NCI-H187 treated with DMSO at 0.1 percent for 48 hours (cell line): ENCODE measurements around the gene SEPTIN10.
"Not testable (repeated sequence)": the region's sequence is repeated elsewhere in the genome, so short reads cannot be mapped to it uniquely, and the experiment has no call there.

Source experiments
- DNase-seq: peaks from one replicate; lab custom pipeline; 2025; lab: John Stamatoyannopoulos, UW

Gene SEPTIN10

DNA sequence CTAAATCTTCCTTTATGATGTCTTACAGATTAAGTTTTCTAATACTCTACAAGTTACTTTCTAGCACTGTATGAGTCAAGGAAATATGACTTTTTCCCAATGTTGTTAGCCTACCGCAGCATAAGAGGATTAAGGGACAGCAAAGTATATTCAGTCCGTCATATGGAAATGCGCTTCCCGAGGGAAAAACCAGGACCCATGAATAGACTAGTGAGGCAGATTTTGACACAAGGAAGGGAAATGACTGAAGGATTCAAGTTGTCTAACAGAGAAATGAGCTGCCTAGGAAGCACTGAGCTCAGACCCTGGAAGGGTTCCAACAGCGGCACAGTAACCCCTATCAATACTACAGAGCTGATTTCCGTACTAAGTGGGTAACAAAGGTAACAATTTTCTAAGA, 12.0 kb downstream of the SEPTIN10 start:
- no peak for DNase-seq

DNA sequence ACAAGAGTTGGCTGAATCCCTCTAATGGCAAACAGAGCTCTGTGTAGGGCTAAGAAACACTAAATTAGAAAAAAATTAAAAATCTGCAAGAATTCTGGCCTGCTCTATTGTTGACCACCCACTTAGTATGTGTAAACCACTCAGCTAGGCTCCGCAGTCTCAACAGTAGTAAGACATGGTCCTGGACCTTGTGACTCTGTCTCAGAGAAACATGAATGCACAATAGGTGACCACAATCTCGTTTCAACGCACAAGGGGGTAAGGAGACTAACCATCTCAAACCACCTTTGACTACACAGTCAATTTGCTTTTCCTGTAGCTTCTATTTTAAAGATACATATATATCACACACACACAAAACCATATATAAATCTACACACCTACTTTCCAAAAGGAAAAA, 16.5 kb downstream of the SEPTIN10 start:
- no peak for DNase-seq

DNA sequence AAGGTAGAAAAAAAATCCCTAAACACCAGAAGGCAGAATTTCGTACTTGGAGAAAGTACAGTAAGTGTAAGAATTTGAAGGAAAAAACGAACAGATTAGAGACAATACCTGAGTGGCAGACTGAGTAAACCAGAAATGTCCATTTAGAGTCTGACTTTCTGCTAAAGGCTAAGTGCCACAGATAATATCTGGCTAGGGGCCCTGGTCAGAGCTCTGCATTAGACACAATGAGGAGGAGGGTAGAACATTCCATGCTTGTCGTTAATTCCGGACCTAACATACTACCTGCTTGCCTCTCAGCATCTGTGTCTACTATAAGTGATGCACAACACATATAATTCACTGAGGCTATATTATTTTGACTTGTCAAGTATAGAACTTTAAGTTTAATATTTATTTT, 18.1 kb downstream of the SEPTIN10 start:
- no peak for DNase-seq

DNA sequence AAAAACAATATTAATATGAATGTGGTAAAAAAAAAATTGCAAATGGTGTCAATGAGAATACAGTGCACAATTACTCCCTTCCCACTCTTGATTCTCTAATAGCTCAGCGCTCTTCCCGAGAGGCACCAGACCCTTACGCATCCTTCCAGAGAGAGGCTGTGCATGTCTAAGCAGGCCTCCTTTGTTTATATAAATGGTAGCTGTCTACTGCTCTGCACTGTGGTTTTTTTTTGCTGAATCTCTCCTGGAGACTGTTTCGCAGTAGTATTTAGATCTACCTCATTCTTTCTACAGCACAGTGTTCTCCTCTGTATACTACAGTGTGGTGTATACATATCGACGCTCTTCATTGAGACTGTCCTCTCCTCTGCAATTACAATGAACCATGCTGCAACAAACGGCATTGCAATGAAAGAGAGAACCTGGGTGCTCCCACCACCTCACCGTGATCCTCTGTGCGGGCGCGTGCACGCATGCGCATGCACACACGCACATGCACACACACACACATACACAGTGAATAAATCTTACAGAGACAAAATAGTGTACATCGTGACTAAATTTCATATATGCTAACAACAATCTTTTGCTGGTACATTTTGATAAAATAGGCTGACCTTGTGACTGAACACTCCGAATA, 19.4 kb downstream of the SEPTIN10 start:
- no peak for DNase-seq

DNA sequence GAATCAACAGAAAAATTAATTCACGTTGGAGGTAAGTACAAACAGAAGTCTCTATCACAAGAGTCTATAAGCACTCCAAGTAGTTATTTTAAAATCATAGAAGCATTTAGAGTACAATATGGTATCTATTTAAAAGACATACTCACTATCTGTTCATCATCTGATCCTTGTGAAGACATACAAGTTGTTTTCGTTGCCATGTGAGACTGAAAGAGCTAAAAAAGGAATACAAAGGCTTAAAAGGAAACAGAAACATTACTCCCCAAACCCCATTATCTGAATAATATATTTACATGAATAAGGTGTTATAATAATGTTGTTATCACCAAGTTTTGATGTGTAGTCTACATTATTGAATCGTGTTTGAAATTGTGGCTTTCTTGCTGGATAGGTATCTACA, 20.9 kb downstream of the SEPTIN10 start:
- no peak for DNase-seq

DNA sequence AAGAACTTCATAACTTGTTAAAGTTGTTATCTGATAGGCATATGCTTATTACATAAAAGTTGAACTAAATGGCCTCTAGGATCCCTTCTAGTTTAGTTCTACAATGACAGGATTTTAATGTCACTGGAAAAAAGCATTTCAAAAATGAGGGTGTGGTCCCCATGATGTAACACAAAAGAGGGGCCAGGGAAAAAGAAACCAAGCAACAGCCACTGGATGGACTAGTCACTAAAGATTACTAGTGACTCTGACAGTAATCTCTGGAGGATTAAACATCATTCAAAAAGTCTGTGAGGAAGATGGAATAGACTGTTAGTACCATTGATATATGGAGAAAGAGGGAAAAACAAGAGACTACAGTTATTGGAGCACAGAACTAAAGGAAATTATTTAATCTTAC, 22.6 kb downstream of the SEPTIN10 start:
- DNase-seq: no peak

DNA sequence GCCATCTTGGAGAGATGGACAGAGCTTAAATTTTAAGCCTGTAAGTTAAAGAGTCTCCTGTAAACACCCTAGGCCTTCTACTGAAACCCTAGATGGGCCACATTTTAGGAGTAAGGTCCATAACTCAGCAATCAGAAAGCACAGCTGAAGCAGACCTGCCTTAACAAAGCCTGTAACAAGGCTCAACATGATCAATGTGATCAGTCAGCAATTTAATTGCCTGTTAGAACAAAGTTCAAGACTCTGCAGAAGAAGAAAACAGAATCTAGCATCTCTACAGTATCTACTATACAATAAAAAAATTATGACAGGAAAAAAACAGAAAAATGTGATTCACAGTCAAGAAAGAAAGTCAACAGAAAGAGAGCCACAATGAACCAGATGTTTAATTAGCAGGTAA, 27.1 kb downstream of the SEPTIN10 start:
- DNase-seq: no peak

DNA sequence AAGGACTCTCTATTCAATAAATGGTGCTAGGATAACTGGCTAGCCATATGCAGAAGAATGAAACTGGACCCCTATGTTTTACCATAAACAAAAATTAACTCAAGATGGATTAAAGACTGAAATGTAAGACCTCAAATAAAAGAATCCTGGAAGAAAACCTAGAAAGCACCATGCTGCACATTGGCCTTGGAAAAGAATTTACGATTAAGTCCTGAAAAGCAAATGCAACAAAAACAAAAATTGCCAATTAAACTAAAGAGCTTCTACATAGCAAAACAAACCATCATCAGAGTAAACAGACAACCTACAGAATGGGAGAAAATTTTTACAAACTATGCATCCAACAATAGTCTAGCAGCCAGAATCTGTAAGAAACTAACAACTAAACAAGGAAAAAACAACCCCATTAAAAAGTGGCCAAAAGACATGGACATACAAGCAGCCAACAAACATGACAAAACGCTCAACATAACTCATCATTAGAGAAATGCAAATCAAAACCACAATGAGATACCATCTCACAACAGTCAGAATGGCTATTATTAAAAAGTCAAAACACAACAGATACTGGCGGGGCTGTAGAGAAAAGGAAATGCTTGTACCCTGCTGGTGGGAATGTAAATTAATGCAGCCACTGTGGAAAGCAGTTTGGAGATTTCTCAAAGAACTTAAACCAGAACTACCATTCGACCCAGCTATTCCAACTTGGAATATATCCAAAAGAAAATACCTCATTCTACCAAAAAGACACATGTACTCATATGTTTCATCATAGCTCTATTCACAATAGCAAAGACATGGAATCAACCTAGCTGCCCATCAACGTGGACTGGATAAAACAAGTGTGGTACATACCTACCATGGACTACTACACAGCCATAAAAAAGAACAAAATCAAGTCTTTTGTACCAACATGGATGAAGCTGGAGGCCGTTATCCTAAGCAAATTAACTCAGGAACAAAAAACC, 30.6 kb downstream of the SEPTIN10 start:
- DNase-seq: no peak

DNA sequence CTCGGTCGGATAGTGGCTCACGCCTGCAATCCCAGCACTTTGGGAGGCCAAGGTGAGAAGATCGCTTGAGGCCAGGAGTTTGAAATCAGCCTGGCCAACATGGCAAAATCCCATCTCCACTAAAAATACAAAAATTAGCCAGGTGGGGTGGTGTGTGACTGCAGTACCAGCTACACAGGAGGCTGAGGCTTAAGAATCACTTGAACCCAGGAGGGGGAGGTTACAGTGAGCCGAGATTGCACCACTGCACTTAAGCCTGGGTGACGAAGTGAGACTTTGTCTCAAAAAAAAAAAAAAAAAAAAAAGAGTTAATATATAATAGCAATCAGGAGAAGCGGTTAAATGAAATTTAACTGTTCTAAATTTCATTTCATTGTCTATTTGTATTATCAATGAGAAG, 36.1 kb downstream of the SEPTIN10 start:
- DNase-seq: not testable (repeated sequence)

DNA sequence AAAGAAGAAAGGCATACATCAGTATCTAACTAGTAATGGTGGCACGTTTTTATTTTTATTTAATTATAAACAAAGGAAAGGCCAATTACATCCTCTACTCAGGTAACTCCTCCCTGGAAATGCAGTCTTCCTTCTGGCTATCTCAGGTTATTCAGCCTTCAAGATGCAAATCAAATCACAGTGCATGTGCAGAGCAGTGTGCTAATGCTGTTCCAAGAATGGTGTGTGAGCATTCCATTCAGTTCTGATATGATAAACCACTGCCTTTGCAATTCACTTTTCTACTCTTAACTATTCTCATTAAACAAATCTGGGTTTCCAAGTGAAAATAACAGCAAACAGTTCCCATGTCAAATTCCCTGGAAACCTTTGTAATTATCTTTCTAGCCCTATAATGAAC, 38.4 kb downstream of the SEPTIN10 start:
- DNase-seq: no peak

DNA sequence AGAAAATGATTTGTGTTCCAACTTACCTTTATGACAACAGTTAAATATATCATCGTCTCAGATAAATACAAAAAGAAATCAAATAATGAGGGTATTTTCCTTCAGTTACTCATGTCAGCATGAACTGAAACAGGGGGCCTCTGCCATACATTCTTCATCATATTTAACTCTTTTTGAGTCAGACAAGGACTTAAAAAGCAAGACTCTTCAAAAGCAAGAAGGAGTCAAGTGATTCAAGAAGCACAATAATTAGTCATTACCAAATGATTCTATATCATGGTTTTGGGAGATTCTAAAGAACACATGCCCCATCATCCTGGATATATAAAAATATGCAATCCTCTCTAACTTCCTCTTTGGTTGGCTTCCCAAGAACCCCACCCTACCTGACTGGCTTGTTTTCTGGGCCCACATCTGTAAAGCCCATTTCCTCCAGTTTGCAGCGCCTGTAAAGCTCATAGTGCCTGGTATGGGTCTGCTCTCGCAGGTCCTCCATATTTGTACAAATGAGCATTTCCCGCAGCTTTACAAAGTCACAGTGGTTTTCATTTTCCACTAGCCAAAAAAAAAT, 49.7 kb downstream of the SEPTIN10 start:
- no peak for DNase-seq

DNA sequence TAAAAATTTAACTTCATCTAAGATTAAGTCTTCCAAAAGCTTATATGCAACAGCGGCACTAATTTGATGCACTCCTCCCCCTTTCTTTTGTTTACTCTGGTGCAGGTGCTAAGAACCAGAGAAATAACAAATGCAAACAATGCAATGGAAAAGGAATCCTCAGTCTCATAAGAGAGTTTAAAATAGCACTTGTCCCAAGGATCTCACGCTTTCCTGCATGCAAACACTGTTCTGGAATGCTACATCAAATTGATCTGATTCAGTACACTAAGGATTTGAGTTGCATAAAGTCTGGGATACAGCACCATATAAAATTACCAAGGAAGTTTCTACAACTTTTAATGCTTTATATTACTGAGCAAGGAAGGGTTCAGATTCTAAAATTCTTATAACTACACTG, 50.5 kb downstream of the SEPTIN10 start:
- DNase-seq: no peak

DNA sequence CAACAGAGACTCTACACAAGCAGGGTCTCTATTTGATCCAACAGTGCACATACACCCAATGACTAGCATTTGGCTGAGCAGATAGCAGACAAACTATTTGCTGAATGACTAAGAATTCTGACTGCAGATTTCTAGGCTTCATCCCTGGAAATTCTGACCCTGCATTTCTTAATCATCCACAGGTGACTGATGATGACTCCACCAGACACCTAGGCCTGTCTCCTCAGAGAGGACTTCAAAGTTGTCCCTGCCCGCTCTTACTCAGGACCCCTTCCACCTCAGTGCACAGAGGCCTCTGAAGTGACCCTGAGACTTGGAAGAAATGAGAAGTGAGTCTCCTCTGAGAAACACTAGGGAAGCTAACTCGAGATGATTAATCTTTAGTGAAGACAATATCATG, 51.3 kb downstream of the SEPTIN10 start:
- DNase-seq: no peak

DNA sequence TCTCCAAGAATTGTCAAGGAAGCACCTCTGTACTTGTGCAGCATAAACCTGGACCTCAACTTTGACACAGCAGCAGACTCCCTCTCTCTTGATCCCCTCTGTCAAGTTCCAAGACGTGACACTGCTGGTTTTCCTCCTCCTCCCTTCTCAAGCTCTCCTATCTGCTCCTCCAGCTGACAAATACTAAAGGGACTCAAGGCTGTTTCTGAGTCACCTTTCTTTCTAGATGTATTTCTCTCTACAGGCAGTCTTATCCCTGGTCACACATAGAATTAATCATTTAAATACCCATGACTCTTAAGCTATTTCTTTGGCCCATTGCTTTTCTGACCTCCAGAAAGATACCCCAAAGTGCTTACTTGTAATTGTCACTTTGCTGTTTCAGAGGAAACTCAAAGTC, 53.5 kb downstream of the SEPTIN10 start:
- no peak for DNase-seq

DNA sequence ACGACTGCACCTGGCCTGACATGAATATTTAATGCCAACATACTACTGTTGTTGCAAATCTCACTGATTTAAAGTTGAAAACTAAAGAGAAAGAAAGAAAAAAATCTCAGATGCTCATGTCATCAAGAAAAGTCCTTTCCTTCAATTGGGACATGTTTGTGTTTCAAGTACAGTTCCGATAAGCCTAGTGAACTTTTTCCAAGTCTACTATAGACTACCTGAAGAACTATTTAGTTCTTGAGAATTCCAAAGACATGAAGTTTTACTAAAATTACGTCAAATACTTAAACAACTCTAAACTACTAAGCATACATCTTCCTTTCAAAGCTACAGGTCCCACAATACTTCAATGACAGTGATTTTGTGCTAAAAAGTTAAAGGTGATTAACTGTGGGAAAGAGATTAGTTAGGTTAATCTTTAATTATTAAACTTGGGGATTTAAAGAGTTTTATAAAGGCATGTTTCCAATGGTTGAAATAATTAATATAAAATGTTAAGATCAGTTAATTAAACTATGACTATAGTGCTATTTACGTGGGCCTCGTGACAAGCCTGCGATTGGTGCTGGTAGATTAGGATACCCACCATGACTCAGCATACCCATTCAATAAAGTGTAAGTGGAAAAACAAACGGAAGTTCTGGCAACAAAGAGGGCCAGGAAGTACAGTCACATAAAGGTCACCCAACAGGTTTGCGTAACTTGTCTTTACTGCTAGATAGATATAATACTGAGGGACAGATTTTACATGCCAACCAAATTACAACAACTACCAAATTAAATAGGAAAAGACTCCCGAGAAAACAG, 55.5 kb downstream of the SEPTIN10 start:
- DNase-seq: no peak

DNA sequence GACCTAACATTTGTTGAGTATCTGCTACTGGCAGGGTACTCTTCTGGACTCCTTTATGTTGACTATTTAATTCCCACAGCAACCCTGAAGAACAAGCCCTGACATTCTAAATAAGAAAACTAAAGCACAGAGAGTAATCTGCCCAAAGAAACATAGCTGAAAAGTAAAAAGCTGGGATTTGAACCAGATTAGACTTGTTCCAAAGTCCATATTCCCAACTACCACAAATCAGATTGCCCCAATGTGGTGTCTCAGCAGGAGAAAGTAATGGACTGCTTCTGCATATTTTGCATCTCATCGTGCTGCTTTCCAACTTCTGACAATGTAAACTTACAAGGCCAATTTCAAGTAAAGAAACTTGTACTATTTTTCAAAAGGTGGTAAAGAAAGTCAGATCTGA, 56.5 kb downstream of the SEPTIN10 start:
- DNase-seq: no peak

DNA sequence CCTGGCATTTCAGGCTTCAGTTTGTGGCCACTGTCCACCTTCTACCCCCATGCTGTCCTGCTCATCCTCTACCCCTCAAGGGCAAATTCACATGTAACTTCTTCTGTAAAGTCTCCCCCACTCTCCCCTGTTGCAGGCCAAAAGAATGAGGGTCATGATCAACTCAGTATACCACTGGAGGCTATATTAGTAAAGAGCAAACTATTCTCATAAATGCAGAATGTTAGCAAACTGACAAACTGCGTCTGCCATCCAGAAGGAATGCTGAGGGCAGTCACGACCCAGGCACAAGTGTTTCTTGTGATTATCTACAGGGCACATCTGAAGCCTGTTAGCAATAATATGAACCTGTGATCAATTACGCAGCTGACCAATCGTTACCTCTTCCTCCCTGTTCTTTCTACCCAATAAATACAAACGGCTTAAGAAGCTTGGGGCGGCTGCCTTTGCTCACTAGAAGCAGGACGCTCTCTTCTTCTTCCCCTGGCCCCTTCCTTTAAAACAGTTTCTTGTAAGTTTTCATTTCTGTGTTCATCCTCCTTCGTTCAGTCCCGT, 58.3 kb downstream of the SEPTIN10 start:
- DNase-seq: no peak

DNA sequence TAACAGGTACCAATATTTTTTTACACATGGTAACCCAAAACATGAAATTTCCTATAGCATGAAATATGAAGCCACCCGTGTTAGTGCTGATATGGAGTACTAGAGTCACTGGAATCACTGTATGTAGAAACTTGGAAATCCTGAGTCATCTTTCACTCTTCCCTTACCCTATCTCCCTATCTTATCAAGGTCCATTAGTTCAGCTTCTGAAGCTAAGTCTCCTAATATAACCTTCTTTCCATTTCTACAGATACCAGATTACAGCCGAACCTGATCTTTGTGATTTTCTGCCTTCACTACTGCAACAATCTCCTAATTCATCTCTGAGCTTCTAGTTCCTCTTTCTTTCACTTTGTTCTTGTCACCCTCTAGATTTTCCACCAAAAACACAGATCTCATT, 59.0 kb downstream of the SEPTIN10 start:
- DNase-seq: no peak

DNA sequence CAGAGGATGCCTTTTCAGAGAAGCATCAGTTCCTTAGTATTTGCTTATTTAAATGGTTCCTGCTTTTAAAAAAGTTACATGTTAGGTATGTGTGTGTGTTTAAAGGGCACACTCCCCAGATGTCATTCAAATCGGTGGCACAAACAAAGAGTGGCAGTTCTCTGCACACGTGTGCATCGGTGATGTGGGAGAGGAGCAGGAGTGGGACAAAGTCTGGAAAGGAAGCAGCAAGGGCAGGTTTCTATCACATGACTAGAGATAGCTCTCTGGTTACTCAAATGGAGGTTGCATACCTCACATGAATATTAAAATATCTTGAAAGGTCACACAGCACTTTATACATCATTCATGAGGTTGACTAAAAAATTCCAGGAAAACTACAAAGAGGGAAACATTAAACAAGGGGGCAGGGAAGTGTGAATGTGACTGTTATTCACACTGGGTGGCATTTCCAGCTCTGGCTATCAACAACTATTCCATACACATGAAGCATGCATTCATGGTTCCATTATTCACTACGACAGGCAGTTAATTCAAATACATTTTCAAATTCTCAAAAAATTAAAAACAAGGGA, 64.7 kb downstream of the SEPTIN10 start:
- no peak for DNase-seq

DNA sequence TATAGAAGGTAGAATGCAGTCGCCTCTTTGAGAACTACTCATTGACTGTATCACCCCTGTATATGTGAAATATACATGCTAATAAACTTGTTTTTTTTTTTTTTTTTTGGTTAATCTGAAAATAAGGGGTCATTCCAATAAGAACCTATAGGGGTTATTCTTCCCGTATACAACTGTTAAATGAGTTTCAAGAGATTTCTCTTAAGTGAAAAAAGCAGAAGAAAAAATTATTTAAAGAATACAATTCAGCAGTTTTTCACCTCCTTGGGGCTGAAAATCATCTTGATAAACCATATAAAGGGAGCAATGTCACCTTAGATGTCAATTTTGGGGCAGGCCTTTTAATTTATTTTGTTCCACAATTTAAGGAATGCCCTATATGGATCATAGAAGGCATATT, 66.5 kb downstream of the SEPTIN10 start:
- no peak for DNase-seq

DNA sequence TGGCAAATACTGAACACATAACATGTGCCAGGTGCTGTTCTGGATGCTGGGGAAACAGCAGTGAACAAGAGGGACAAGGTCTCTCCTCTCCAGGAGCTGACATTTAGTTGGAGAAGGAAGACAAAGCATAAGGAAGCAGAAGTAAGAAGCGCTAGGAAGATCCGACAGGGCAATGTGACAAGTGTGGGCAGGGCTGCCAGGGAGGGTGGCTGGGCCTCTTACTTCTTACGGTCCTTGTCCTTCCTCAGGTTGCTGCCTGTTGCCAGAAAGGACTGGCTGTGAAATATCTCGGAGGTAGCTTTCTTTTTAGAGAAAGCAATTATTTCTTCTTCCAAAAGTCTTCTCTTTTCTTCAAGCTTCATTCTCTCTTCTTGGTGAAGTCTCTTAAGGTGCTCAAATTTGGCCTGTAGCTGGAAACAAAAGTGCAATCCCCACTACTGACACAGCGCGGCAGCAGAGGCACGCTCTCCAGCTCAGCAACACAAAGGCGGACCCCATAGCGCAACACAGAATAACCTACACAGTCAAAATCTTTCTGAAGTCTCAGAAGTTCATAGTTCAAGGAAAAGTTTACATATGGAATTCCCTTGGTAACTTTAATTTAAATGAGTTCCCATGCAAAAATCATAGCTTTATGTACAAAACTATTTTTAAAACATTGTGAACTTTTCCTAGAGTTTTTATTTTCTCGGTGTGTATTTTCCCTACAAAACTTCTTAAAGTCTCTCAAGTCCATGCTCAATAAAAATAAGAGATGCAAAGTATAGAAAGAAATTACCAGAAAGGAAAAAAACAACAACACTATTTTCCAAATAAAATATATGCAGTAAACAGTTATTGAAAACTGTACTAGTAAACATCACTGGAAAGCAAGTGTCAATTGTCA, 67.7 kb downstream of the SEPTIN10 start:
- DNase-seq: no peak
